SH-SY5Y (cell line): Measurements from ENCODE around the gene HYAL1.

Experiments
- GATA2 ChIP-seq: IDR thresholded peaks from 2 replicates; pipeline ENCODE4 v1.6.1; 2011; ENCODE audit warnings: mild to moderate bottlenecking, low read depth, low read length
- GATA3 ChIP-seq: IDR thresholded peaks from 2 replicates; pipeline ENCODE4 v1.6.1; 2011; ENCODE audit warnings: low read depth, mild to moderate bottlenecking, low read length, moderate library complexity

DNA sequence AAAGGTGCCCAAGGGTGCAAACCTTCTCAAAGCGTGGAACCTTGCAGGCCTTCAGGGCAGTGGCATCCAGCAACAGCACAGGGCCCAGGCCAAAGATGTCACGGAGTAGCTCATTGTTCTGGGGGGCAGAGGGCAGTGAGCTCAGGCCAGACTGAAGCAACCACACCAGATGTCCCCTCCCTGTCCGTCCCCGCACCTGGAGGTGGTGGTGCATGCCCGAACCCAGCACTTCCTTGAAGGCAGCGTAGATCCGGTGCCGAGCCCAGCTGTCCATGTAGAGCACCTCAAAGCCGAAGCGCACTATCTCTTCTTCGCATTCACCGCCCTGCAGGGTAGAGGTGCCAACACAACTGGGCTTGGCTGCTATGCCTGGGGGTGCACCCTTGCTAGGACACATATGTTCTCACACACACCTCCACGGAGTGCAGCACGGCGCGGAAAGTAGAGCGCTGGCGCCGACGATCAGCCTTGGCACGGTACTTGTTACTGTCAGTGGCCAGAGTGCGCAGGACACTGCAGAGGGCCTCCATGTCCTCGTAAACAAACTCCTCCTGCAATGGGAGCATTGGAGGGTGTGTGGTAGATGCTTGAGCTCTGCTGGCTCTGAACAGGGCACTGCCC is 14.9 kb downstream of the HYAL1 start:
- TF ChIP-seq GATA2 (no peak), GATA3 (no peak)
